Stimulated activated CD4-positive, alpha-beta T cell treated with anti-CD3 and anti-CD28 coated beads, Interleukin-4, amount 100 ng/mL, for 24 hours (primary cell): Measurements from ENCODE around the gene WNT3A.
A peak's percentile ranks its signal among the peaks of the same experiment; 100 is the strongest.

Experiments used
- DNase-seq: peaks from one replicate; pipeline ENCODE4 v3.0.0-alpha.2; 2020

The WNT3A gene

DNA sequence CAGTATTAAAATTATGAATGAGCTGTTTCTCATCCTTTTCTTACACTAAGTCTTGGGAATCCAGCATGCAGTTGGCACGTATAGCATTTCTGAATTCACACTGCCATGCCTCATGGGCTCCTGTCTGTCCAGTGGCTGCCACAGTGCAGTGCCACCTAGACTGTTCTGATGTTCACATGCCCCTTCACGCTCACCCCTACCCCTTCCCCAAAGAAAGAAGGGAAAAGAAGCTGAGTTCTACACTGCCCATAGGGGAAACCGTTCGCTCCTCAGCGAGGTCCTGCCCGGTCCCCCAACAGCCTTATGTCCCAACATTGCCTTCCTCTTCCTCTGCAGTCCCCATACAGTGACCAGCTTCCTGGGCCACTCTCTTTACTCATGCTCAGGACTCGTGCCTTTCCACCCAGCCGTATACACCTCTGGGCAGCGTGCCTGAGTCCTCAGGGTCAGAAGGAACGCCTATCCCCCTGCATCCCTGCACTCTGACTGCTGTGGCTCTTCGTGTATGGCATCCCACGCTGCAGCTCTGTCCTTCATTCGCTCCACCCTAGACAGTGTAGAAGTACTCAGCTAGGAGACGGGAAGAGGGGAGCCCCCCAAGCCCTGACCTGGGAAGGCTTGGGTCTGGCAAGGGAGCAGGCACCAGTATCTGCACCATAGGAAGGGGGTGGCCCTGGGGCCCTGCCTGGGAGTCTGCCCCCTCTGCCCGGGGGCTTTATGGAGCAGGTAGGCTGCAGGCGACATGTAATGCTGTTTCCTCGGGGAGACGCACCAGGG is 51.6 kb downstream of the WNT3A start:
- no peak for DNase-seq

DNA sequence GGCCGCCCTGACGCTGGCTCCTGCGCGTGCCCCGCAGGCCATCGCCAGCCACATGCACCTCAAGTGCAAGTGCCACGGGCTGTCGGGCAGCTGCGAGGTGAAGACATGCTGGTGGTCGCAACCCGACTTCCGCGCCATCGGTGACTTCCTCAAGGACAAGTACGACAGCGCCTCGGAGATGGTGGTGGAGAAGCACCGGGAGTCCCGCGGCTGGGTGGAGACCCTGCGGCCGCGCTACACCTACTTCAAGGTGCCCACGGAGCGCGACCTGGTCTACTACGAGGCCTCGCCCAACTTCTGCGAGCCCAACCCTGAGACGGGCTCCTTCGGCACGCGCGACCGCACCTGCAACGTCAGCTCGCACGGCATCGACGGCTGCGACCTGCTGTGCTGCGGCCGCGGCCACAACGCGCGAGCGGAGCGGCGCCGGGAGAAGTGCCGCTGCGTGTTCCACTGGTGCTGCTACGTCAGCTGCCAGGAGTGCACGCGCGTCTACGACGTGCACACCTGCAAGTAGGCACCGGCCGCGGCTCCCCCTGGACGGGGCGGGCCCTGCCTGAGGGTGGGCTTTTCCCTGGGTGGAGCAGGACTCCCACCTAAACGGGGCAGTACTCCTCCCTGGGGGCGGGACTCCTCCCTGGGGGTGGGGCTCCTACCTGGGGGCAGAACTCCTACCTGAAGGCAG is 52.3 kb downstream of the WNT3A start:
- DNase-seq: peak; percentile 17

DNA sequence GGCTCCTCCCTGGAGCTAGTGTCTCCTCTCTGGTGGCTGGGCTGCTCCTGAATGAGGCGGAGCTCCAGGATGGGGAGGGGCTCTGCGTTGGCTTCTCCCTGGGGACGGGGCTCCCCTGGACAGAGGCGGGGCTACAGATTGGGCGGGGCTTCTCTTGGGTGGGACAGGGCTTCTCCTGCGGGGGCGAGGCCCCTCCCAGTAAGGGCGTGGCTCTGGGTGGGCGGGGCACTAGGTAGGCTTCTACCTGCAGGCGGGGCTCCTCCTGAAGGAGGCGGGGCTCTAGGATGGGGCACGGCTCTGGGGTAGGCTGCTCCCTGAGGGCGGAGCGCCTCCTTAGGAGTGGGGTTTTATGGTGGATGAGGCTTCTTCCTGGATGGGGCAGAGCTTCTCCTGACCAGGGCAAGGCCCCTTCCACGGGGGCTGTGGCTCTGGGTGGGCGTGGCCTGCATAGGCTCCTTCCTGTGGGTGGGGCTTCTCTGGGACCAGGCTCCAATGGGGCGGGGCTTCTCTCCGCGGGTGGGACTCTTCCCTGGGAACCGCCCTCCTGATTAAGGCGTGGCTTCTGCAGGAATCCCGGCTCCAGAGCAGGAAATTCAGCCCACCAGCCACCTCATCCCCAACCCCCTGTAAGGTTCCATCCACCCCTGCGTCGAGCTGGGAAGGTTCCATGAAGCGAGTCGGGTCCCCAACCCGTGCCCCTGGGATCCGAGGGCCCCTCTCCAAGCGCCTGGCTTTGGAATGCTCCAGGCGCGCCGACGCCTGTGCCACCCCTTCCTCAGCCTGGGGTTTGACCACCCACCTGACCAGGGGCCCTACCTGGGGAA is 53.0 kb downstream of the WNT3A start:
- DNase-seq: peak; percentile 65

DNA sequence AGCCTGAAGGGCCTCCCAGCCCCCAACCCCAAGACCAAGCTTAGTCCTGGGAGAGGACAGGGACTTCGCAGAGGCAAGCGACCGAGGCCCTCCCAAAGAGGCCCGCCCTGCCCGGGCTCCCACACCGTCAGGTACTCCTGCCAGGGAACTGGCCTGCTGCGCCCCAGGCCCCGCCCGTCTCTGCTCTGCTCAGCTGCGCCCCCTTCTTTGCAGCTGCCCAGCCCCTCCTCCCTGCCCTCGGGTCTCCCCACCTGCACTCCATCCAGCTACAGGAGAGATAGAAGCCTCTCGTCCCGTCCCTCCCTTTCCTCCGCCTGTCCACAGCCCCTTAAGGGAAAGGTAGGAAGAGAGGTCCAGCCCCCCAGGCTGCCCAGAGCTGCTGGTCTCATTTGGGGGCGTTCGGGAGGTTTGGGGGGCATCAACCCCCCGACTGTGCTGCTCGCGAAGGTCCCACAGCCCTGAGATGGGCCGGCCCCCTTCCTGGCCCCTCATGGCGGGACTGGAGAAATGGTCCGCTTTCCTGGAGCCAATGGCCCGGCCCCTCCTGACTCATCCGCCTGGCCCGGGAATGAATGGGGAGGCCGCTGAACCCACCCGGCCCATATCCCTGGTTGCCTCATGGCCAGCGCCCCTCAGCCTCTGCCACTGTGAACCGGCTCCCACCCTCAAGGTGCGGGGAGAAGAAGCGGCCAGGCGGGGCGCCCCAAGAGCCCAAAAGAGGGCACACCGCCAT is 53.8 kb downstream of the WNT3A start:
- DNase-seq: no peak

- DNase-seq: no peak
Measured at GRCh38 chr1:228061411-228062084, 54.8 kb downstream of the WNT3A start.

DNA sequence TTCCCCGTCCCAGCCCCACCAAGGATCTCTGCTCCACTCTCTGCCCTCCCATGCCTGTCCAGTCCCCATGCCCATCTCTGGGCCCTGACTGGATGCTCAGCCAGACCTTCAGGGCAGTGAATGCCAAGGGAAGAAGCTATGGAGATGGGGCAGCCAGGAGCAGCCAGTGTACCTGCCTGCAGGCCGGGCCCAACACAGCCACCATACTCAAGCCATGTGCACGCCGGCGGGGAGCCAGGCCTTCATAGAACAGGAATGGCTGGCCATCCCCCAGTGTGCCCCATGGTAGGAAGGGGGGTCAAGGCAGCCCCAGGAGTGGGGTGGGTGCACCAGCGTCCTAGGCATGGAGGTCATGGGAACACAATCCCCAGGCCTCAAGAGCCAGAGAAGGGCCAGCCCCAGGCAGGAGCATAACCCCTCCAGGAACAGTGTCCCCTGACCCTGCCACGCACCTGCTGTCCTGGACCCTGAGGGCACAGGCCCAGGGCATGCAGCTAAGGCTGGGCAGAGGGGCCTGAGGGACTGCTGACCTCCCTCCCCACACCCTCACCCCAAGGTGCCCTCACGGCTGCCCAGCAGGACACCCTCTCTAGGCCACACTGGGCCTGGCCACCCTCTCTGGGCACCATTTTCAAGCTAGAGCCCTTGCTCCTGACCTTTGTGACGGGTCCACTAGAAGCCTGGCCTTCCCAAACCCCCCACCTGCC is 55.4 kb downstream of the WNT3A start:
- DNase-seq: no peak

- DNase-seq: no peak
Measured at GRCh38 chr1:228062812-228063211, 56.0 kb downstream of the WNT3A start.

GRCh38 chr1:228063251-228064191 is 56.7 kb downstream of the WNT3A start:
- DNase-seq: no peak

- no peak for DNase-seq
Measured at GRCh38 chr1:228064296-228064695, 57.5 kb downstream of the WNT3A start.

DNA sequence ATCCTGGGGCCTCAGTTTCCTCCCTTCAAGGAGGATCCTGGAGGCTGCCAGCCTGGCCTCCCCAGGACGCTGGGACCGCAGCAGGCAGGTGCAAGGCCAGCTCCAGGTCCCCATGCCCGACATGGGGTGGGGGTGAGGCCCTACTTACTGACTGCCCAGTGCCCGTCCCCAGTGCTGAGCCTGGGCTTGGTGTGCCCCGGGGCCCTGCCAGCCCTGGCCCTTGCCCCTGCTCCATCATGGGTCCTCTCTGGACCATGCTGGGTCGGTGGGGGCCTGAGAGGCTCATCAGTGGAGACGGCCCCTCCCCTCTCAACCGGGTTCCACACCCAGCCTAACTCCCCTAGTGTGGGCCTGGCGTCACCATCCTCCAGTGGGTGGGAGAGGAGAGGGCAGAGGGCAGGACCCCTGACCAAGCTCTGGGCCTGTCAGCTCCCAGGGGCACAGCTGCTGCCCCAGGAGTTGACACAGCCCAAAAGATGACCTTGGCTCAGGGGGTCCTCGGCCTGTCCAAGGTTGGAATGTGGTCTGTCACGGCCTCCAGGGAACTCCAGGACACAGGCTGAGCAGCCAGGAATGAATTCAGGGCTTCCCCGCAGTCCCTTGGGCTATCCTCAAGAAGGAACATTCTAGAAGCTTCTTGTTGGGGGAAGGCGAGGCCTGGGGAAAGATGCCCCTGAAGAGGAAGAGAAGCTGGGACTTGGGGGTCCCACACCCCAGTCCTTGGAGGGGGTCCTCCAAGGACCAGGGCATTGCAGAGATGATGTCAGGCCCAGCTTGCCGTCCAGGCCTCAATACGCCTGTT is 58.1 kb downstream of the WNT3A start:
- DNase-seq: no peak

DNA sequence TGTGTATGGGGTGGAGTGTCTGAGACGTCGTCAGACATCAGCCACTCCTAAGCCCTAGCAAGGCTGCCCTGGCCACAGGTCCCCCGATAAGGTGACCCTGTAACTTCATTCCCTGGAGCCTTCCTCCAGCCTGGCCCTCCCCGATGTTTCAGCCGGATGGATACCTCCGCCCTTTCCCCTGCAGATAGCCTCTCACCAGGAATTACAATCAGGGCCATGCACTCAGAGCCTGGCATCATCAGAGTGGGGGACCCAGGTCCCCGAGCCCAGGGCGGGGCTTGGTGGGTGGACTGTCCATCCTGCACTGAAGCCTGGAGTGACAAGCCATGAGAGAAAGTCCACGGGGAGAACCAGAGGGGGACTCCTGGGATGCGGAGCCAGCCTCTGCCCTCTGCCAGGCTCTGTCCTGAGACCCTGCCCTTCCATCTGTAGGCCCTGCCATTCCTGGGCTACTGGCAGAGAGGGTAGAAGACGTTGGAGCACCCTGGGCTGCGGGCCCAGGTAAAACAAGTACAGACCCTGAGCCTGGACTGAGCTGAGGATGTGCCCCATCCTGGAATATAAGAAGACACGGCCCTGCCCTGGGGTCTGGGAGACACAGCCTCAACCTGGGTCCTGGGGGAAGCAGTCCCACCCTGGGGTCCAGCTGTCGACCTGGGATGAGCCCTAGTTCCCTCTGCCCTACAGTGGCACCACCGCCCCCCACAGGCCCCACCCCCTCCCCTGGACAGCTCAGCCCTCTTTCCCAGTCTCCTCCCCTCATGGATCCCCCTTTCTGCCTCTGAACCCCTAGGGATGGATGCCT is 58.9 kb downstream of the WNT3A start:
- no peak for DNase-seq

GRCh38 chr1:228066416-228066815 is 59.6 kb downstream of the WNT3A start:
- DNase-seq: no peak

DNA sequence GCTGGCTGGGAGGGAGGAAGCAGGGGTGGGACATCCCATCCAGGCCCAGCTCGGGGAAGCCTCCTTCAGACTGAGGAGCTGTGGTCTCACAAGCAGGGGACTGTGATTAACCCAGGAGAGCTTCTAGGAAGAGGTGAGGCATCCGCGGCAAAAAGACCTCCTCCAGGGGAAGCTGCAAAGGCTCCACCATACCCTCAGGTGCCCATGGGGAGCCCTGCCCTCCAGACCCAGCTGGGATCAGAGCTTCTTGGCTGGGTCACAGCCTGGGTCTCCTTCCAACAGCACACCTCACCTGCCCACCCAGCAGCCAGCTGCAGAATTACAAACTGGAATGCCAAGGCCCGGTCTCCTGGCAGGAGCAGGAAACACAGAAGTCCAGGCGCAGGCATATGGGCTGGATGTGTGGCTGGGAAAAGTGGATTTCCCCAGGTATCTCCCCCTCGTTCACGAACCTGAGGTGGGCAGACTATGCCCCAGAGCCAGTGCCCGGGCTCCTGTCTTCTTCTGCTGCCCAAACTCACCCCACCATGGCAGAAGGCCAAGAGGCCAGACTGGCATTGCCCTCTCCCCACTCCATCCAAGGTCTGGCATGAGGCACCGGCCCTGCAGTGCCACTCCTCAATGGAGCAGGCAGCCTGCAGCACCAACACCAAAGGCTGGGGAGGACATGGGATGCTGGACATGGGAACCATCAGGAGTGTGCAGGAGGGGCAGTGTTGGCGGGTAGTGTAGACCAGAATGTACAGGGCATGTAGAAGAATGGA is 60.3 kb downstream of the WNT3A start:
- DNase-seq: no peak

DNA sequence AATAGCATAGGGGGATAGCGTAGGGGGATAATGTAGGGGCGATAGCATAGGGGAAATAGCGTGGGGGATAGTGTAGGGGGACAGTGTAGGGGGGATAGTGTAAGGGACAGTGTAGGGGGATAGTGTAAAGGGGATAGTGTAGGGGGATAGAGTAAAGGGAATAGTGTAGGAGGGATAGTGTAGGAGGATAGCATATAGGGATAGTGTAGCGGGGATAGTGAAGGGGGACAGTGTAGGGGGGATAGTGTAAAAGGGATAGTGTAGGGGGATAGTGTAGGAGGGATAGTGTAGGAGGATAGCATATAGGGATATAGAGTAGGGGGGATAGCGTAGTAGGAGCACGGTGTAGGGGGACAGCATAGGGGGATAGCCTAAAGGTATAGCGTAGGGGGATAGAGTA is 61.6 kb downstream of the WNT3A start:
- DNase-seq: no peak

DNA sequence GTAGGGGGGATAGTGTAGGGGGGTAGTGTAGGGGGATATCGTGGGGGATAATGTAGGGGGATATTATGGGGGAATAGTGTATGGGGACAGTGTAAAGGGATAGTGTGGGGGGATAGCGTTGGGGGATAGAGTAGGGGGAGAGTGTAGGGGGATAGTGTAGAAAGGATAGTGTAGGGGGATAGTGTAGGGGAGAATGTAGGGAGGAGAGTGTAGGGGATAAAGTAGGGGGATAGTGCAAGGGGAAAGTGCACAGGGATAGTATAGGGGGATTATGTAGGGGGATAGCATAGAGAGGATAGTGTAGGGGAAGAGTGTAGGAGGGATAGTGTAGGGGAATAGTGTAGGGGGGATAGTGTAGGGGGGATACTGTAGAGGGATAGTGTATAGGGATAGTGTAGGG is 63.4 kb downstream of the WNT3A start:
- no peak for DNase-seq

DNA sequence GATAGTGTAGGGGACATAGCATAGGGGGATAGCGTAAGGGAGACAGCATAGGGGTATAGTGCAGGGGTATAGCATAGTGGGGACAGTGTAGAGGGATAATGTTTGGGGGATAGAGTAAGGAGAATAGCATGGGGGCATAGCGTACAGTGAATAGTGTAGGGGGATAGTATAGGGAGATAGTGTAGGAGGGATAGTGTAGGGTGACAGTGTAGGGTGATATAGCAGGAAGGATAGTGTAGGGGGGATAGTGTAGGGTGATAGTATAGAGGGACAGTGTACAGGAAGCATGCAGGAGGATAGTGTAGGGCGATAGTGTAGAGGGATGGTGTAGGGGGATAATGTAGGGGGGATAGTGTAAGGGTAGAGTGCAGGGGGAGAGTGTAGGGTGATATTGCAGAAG is 64.1 kb downstream of the WNT3A start:
- no peak for DNase-seq

- DNase-seq: no peak
Measured at GRCh38 chr1:228071839-228072657, 65.2 kb downstream of the WNT3A start.
